A549 (cell line): ENCODE results near the gene DDX1. TPM values are rescaled to one million over a fixed set of nuclear protein-coding genes. Genes with fewer than 3 reads are reported as not detected.
A peak's percentile ranks its signal among the peaks of the same experiment; 100 is the strongest.

ENCODE experiments used
- ATAC-seq, 2 experiments: fragments of 200-7000 bp in 1 of 2; fragments of >200 bp in 1 of 2; cut with Nextera tagmentation in 1 of 2; cut with Tn5 transposase in 1 of 2; 3 replicates each; pipeline versions ENCODE4 v1.8.0 to v1.9.1; 2018 to 2020; ENCODE audit warnings: mild to moderate bottlenecking in 1 of 2, moderate library complexity in 1 of 2
- CTCF ChIA-PET: fragments of 300-600 bp; sonication (Branson Sonifier 250); formaldehyde crosslinking; extraction: SDS; loops from one replicate; lab custom pipeline; 2021; ENCODE audit warnings: antibody characterized with exemption, inconsistent platforms; lab: Yijun Ruan, JAX
- POLR2A ChIA-PET: fragments of 350-600 bp; formaldehyde crosslinking; extraction: SDS; loops from one replicate; lab custom pipeline; 2021; ENCODE audit warnings: antibody characterized with exemption, inconsistent platforms; lab: Yijun Ruan, JAX
- DNase-seq, 2 experiments: peaks; one replicate each; pipeline versions ENCODE4 v3.0.0 to v3.0.0-alpha.2; 2011 to 2016; ENCODE audit warnings: low read depth in 1 of 2, low spot score in 1 of 2
- FAIRE-seq: peaks from 2 replicates; lab custom pipeline; 2011; peaks lifted over from hg19 to GRCh38; lab: Jason Lieb, UNC
- H3K27ac ChIP-seq, 2 experiments: fragments of >200 bp; sonication (Bioruptor Twin); formaldehyde crosslinking; 3 replicates each; pipeline ENCODE4 v1.5.1; 2016 to 2017
- H3K4me1 ChIP-seq: fragments of >200 bp; sonication (Bioruptor Twin); formaldehyde crosslinking; 3 replicates; pipeline ENCODE4 v1.6.1; 2016
- H3K4me2 ChIP-seq: fragments of >200 bp; sonication (Bioruptor Twin); formaldehyde crosslinking; 3 replicates; pipeline ENCODE4 v1.6.1; 2016
- H3K4me3 ChIP-seq: fragments of >200 bp; sonication (Bioruptor Twin); formaldehyde crosslinking; 3 replicates; pipeline ENCODE4 v1.5.1; 2016
- H3K9me3 ChIP-seq: fragments of >200 bp; sonication (Bioruptor Twin); formaldehyde crosslinking; 3 replicates; pipeline ENCODE4 v1.6.1; 2016
- BHLHE40 ChIP-seq: IDR thresholded peaks from 2 replicates; pipeline ENCODE4 v1.6.1; 2012; ENCODE audit warnings: low read depth, low read length, inconsistent platforms
- CEBPB ChIP-seq, 2 experiments: fragments of >200 bp in 1 of 2; sonication (Bioruptor Twin) in 1 of 2; formaldehyde crosslinking in 1 of 2; IDR thresholded peaks; 2 replicates each; pipeline ENCODE4 v1.6.1; 2012 to 2016
- CHD2 ChIP-seq: fragments of 150-350 bp; IDR thresholded peaks from 2 replicates; pipeline ENCODE4 v1.6.1; 2014; ENCODE audit warnings: low read length; ENCODE audit not compliant: partially characterized antibody
- EHF ChIP-seq: fragments of 250-450 bp; sonication (Bioruptor Pico); IDR thresholded peaks from 2 replicates; pipeline ENCODE4 v1.5.0; 2020; ENCODE audit warnings: mild to moderate bottlenecking
- EHMT2 ChIP-seq: fragments of 200-600 bp; sonication (generic); IDR thresholded peaks from 2 replicates; pipeline ENCODE4 v1.6.1; 2016; ENCODE audit warnings: antibody characterized with exemption, low read depth, mild to moderate bottlenecking, moderate library complexity
- FOSB ChIP-seq: fragments of 250-450 bp; sonication (Bioruptor Pico); IDR thresholded peaks from 2 replicates; pipeline ENCODE4 v1.5.0; 2020; ENCODE audit warnings: mild to moderate bottlenecking, moderate library complexity
- FOXS1 ChIP-seq: fragments of 250-450 bp; sonication (Bioruptor Pico); IDR thresholded peaks from 2 replicates; pipeline ENCODE4 v1.5.0; 2020; ENCODE audit warnings: mild to moderate bottlenecking, moderate library complexity
- HDAC2 ChIP-seq: fragments of 200-600 bp; sonication (generic); IDR thresholded peaks from 2 replicates; pipeline ENCODE4 v1.6.1; 2016
- HEYL ChIP-seq: fragments of 250-450 bp; sonication (Bioruptor Pico); IDR thresholded peaks from 2 replicates; pipeline ENCODE4 v1.8.0; 2021; ENCODE audit warnings: mild to moderate bottlenecking, moderate library complexity
- HOXA7 ChIP-seq: fragments of 250-450 bp; sonication (Bioruptor Pico); IDR thresholded peaks from 2 replicates; pipeline ENCODE4 v1.5.0; 2020; ENCODE audit warnings: mild to moderate bottlenecking, moderate library complexity
- JUNB ChIP-seq: fragments of >200 bp; sonication (Bioruptor Twin); formaldehyde crosslinking; IDR thresholded peaks from 2 replicates; pipeline ENCODE4 v1.6.1; 2016
- KDM1A ChIP-seq: fragments of 200-600 bp; sonication (generic); IDR thresholded peaks from 2 replicates; pipeline ENCODE4 v1.6.1; 2016; ENCODE audit warnings: low read depth, mild to moderate bottlenecking
- KDM5A ChIP-seq: fragments of 200-600 bp; sonication (generic); IDR thresholded peaks from 2 replicates; pipeline ENCODE4 v1.6.1; 2016; ENCODE audit warnings: antibody characterized with exemption, mild to moderate bottlenecking
- NFE2L2 ChIP-seq: fragments of 150-350 bp; conservative IDR thresholded peaks from 2 replicates; pipeline ENCODE4 v1.6.1; 2014; ENCODE audit warnings: low read length
- NPAS2 ChIP-seq: fragments of 250-450 bp; sonication (Bioruptor Pico); IDR thresholded peaks from 2 replicates; pipeline ENCODE4 v1.8.0; 2022; ENCODE audit warnings: mild to moderate bottlenecking, moderate library complexity, borderline replicate concordance
- POLR2A ChIP-seq: IDR thresholded peaks from 2 replicates; pipeline ENCODE4 v1.6.1; 2012; ENCODE audit warnings: mild to moderate bottlenecking, low read length
- RARB ChIP-seq: fragments of 250-450 bp; sonication (Bioruptor Pico); IDR thresholded peaks from 2 replicates; pipeline ENCODE4 v1.8.0; 2021; ENCODE audit warnings: mild to moderate bottlenecking, moderate library complexity
- RCOR1 ChIP-seq: fragments of 150-350 bp; IDR thresholded peaks from 2 replicates; pipeline ENCODE4 v1.6.1; 2014; ENCODE audit warnings: antibody characterized with exemption, low read length, low read depth
- RFX5 ChIP-seq: fragments of 450-650 bp; IDR thresholded peaks from 2 replicates; pipeline ENCODE4 v1.7.1; 2014; ENCODE audit warnings: antibody characterized with exemption, mild to moderate bottlenecking, moderate library complexity
- RNF2 ChIP-seq: fragments of 200-600 bp; sonication (generic); IDR thresholded peaks from 2 replicates; pipeline ENCODE4 v1.6.1; 2016; ENCODE audit warnings: low read depth, mild to moderate bottlenecking, antibody characterized with exemption, moderate library complexity, borderline replicate concordance
- SMC3 ChIP-seq: fragments of >200 bp; sonication (Bioruptor Twin); formaldehyde crosslinking; IDR thresholded peaks from 3 replicates; pipeline ENCODE4 v1.6.1; 2018; ENCODE audit warnings: inconsistent platforms
- SREBF2 ChIP-seq: fragments of 450-650 bp; IDR thresholded peaks from 2 replicates; pipeline ENCODE4 v1.6.1; 2014; ENCODE audit warnings: mild to moderate bottlenecking, moderate library complexity
- TP53 ChIP-seq: fragments of 250-450 bp; sonication (Bioruptor Pico); IDR thresholded peaks from 2 replicates; pipeline ENCODE4 v1.5.0; 2021; ENCODE audit warnings: mild to moderate bottlenecking, moderate library complexity
- ZSCAN20 ChIP-seq: fragments of 250-450 bp; sonication (Bioruptor Pico); IDR thresholded peaks from 2 replicates; pipeline ENCODE4 v1.8.0; 2022; ENCODE audit warnings: mild to moderate bottlenecking, moderate library complexity
- WGBS: methylation state at CpG from one replicate; pipeline ENCODE4 v1.1.6; 2017; ENCODE audit errors: missing lambda C conversion rate; 5-methylcytosine and 5-hydroxymethylcytosine counted together
- polyA plus RNA-seq, 4 experiments: library from polyadenylated mRNA; depleted of rRNA in 3 of 4; stranded (reverse); fragments of >200 nt; fragmentation: RNase III in 1 of 4; extraction: RNeasy Plus Mini Kit Qiagen cat#74134 plus additional on column Dnase treatment in 1 of 4; gene quantifications; 2 replicates in 3 of 4; 3 replicates in 1 of 4; pipeline ENCODE4 v1.2.3, GENCODE V29; 2011 to 2017
- TF ChIP-seq, protein P1 (sequence below): fragments of 450-650 bp; IDR thresholded peaks from 2 replicates; pipeline ENCODE4 v1.6.1; 2014; ENCODE audit warnings: antibody characterized with exemption
- TF ChIP-seq, protein P2 (sequence below): IDR thresholded peaks from 2 replicates; pipeline ENCODE4 v1.6.1; 2012
- TF ChIP-seq, protein P3 (sequence below): IDR thresholded peaks from 2 replicates; pipeline ENCODE4 v1.6.1; 2012; ENCODE audit warnings: low read depth, borderline replicate concordance
- TF ChIP-seq, protein P4 (sequence below): fragments of >200 bp; sonication (Bioruptor Twin); formaldehyde crosslinking; IDR thresholded peaks from 2 replicates; pipeline ENCODE4 v1.6.1; 2016

DDX1 gene
- polyA plus RNA-seq, 2 of the 4 experiments (the other 2 are of a cell fraction): 157 to 214 TPM

DNA sequence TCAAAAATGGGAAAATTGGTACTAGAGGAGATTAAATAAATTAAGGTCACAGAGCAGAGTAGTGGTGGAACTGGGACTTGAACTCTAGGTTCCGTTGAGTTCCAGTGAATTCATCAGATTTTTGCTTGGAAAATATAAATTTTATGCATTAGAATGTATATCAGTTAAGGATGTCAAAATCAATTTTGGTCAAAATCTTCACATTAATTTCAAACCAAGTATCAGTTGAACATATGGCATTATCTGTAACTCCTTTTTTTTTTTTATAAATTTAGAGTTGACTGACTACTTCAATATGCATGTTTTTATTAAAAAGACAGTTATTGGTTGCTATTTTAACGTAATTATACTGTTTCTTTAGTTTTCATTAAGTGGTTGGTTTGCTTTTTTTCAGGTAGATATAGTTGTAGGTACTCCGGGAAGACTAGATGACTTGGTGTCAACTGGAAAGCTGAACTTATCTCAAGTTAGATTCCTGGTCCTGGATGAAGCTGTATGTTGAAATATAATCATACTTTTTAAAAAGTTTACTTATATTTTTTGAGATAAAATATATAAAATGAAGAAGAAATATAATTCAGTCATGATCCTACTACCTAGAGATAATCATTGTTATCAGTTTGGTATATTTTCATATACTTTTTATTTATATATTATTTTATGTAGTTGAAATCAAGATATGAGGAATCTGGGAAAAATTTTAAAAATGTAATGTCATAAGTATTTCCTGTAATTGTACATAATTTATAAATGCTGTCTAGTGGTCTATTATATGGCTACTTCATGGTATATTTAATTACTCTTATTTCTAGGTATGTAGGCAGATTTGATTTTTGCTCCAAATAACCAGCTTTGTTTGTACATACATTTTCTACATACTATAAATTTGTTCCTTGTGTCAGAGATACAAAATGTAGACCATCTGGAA, 25.4 kb downstream of the DDX1 start:
- H3K4me1 ChIP-seq: no peaks in the 10 kb centered on the region
- CTCF ChIA-PET: interaction anchor here (2.8 kb wide), 1 partner anchor 20 kb away, joined by 15 read pairs; no protein-coding TSS in a partner anchor
- no peak for DNase-seq
- POLR2A ChIA-PET: no interaction called here
- FAIRE-seq: no peak
- TF ChIP-seq HDAC2 (no peak), ZSCAN20 (CRISPR knock-in tag) (no peak), SMC3 (no peak), TP53 (CRISPR knock-in tag) (no peak), JUNB (no peak), RNF2 (no peak), KDM5A (no peak), HEYL (CRISPR knock-in tag) (no peak), CHD2 (no peak), RCOR1 (no peak), NFE2L2 (no peak), HOXA7 (CRISPR knock-in tag) (no peak), EHF (CRISPR knock-in tag) (no peak)
- TF ChIP-seq, protein P1, sequence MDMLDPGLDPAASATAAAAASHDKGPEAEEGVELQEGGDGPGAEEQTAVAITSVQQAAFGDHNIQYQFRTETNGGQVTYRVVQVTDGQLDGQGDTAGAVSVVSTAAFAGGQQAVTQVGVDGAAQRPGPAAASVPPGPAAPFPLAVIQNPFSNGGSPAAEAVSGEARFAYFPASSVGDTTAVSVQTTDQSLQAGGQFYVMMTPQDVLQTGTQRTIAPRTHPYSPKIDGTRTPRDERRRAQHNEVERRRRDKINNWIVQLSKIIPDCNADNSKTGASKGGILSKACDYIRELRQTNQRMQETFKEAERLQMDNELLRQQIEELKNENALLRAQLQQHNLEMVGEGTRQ: no peak
- WGBS: 91% methylated on average over 3 of the region's 3 CpGs
- H3K27ac ChIP-seq: no peak overlapping the region
- no peak overlapping the region for H3K4me2 ChIP-seq
- no peak for ATAC-seq
- no peaks in the 10 kb centered on the region for H3K9me3 ChIP-seq
- H3K4me3 ChIP-seq: no peak overlapping the region

DNA sequence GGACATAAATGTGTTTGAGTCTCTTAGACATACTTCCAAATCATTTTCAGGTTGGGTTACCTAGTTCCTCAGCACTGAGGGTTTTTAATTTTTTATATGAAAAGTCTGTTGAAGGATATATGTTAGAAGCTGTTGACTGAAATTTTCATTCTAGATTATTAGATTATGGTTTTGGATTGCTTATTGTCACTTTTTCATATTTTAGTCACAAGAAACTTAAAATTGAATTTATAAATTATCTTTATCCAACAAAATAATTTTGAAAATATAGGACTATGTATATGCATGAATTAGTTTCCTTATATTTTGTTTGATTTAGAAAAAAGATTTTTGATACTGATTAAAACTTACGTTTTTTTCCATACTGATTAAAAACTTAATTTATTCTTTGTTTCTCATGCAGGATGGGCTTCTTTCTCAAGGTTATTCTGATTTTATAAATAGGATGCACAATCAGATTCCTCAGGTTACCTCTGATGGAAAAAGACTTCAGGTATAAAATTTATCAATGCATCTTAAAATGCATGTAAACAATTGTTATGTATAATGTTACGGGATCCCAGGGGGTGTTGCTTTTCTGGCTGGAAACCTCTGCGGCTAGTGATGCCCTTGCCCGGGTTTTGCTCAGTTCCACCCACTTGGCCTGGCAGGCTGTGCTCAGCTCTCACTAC, 26.2 kb downstream of the DDX1 start:
- ATAC-seq: no peak

DNA sequence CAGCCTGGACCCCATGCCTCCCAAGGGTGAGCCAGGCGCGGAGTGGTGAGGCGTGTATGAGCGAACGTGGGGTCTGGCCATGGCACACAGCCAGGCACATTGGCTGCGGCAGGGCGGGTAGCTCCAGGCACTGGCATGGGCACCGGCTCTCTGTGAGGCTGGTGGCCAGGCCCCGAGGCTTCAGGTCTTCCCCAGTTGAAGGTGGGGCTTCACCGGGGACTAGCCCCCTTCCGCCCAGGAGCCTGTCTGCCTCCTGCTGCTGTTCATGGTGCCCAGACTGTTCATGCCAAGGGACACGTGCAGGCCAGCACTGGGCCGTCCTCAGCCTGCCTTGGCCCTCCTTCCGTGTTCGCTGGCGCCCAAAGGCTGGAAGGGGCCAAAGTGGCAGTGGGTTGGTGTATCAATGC, 26.8 kb downstream of the DDX1 start:
- DNase-seq (no peak), ATAC-seq (peak; percentile 37 to 47; a peak in 5 of 6 replicates), FAIRE-seq (no peak)
- no peak for TF ChIP-seq CEBPB (IDR thresholded peaks at IDR 0.05)
- no peak for TF ChIP-seq NPAS2 (CRISPR knock-in tag)
- TF ChIP-seq SREBF2: no peak
- no peak for TF ChIP-seq HDAC2
- TF ChIP-seq RCOR1: no peak
- TF ChIP-seq SMC3: no peak
- TF ChIP-seq KDM5A: no peak
- TF ChIP-seq, protein P2, sequence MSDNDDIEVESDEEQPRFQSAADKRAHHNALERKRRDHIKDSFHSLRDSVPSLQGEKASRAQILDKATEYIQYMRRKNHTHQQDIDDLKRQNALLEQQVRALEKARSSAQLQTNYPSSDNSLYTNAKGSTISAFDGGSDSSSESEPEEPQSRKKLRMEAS: no peak
- TF ChIP-seq ZSCAN20 (CRISPR knock-in tag): no peak
- TF ChIP-seq JUNB: no peak
- no peak for TF ChIP-seq POLR2A
- POLR2A ChIA-PET: no interaction called here
- H3K4me3 ChIP-seq: no peak overlapping the region
- no peak overlapping the region for H3K4me2 ChIP-seq
- WGBS: 89% methylated on average over 16 of the region's 16 CpGs
- H3K4me1 ChIP-seq: no peaks in the 10 kb centered on the region
- no peaks in the 10 kb centered on the region for H3K9me3 ChIP-seq
- H3K27ac ChIP-seq: no peak overlapping the region
- CTCF ChIA-PET: interaction anchor here (2.8 kb wide), 1 partner anchor 19 kb away, joined by 15 read pairs; no protein-coding TSS in a partner anchor

More for the DNA sequence above, 26.2 kb downstream of the DDX1 start:
- TF ChIP-seq EHMT2 (no peak), RCOR1 (no peak), FOSB (CRISPR knock-in tag) (no peak), RNF2 (no peak), KDM1A (no peak), KDM5A (no peak), BHLHE40 (no peak), CHD2 (no peak), RARB (CRISPR knock-in tag) (no peak), SMC3 (no peak), RFX5 (no peak), FOXS1 (CRISPR knock-in tag) (no peak)
- TF ChIP-seq, protein P3, sequence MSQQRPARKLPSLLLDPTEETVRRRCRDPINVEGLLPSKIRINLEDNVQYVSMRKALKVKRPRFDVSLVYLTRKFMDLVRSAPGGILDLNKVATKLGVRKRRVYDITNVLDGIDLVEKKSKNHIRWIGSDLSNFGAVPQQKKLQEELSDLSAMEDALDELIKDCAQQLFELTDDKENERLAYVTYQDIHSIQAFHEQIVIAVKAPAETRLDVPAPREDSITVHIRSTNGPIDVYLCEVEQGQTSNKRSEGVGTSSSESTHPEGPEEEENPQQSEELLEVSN: no peak
- TF ChIP-seq, protein P4, sequence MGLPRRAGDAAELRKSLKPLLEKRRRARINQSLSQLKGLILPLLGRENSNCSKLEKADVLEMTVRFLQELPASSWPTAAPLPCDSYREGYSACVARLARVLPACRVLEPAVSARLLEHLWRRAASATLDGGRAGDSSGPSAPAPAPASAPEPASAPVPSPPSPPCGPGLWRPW: no peak
- DNase-seq (no peak), FAIRE-seq (no peak)
- Histone ChIP-seq H3K4me3 (no peak overlapping the region), H3K4me2 (no peak overlapping the region), H3K27ac (no peak overlapping the region), H3K4me1 (no peaks in the 10 kb centered on the region), H3K9me3 (no peaks in the 10 kb centered on the region)
- 91% methylated on average over 4 of the region's 4 CpGs for WGBS
- ChIA-PET POLR2A (interaction anchor here (0.6 kb wide), 1 partner anchor 17 kb away, joined by 6 read pairs; no protein-coding TSS in a partner anchor), CTCF (interaction anchor here (2.8 kb wide), 1 partner anchor 19 kb away, joined by 15 read pairs; no protein-coding TSS in a partner anchor)
